Choroid plexus epithelial cell (primary cell): ENCODE results near the gene SELENOO.
A peak's percentile ranks its signal among the peaks of the same experiment; 100 is the strongest.

Source experiments
- DNase-seq: peaks from one replicate; pipeline ENCODE4 v3.0.0-alpha.2; 2010; ENCODE audit warnings: low read depth
- H3K4me3 ChIP-seq: 2 replicates; pipeline ENCODE4 v1.5.1; 2011; ENCODE audit warnings: low read depth, mild to moderate bottlenecking, control low read depth, low read length, moderate library complexity
- CTCF ChIP-seq: conservative IDR thresholded peaks from 2 replicates; pipeline ENCODE4 v1.5.1; 2011; ENCODE audit warnings: low read depth, mild to moderate bottlenecking, control low read depth, inconsistent platforms, low read length, moderate library complexity

Gene SELENOO

GRCh38 chr22:50217543-50218152, 16.8 kb downstream of the SELENOO start:
- H3K4me3 ChIP-seq, result no peak overlapping the region
- DNase-seq, result no peak
- no peak for TF ChIP-seq CTCF

- no peak overlapping the region for H3K4me3 ChIP-seq
- no peak for TF ChIP-seq CTCF
- no peak for DNase-seq
Measured at GRCh38 chr22:50218153-50218995, 17.6 kb downstream of the SELENOO start.

GRCh38 chr22:50218996-50219727, 18.4 kb downstream of the SELENOO start:
- DNase-seq, result peak; percentile 94
- TF ChIP-seq CTCF, result no peak
- no peak overlapping the region for H3K4me3 ChIP-seq

GRCh38 chr22:50219800-50220602, 19.2 kb downstream of the SELENOO start:
- H3K4me3 ChIP-seq, result no peak overlapping the region
- no peak for DNase-seq
- no peak for TF ChIP-seq CTCF

- TF ChIP-seq CTCF, result no peak
- no peak for DNase-seq
- no peak overlapping the region for H3K4me3 ChIP-seq
Measured at GRCh38 chr22:50220603-50221409, 20.0 kb downstream of the SELENOO start.
